ENCODE data around the gene C2orf42.
"Not testable (repeated sequence)": the region's sequence is repeated elsewhere in the genome, so short reads cannot be mapped to it uniquely, and the experiment has no call there.

The C2orf42 gene

GRCh38 chr2:70102323-70102905, 88.4 kb downstream of the C2orf42 start:
- DNase-seq (ENCODE audit: low read depth): not testable (repeated sequence)

DNA sequence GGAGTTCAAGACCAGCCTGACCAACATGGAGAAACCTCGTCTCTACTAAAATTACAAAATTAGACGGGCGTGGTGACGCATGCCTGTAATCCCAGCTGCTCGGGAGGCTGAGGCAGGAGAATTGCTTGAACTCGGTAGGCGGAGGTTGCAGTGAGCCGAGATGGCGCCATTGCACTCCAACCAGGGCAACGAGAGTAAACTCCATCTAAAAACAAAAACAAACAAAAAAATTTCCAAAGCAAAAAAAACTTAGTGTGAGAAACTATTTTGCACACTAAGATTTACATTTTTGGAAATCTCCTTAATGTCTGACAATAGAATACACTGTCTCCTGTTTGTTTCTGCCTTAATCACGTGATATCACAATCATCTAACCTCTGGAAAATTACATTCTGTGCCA, 89.1 kb downstream of the C2orf42 start:
- not testable (repeated sequence) for DNase-seq (ENCODE audit: low read depth)

- DNase-seq (ENCODE audit: low read depth): no peak
These were observed 89.6 kb downstream of the C2orf42 start for GRCh38 chr2:70101174-70101573.
